Measurements from ENCODE around the gene VPS35L. TPM values are rescaled to one million over a fixed set of nuclear protein-coding genes. Genes with fewer than 3 reads are reported as not detected.

VPS35L gene
- total and polyA plus RNA-seq, 10 of the 15 experiments (the other 5 are each of a cell fraction or from before 2014, with no cell fraction given) = 14.9 to 44.1 (median 26.3) TPM

- TF ChIP-seq MLLT1 (IDR thresholded peaks at IDR 0.05) (no peak), JUNB (IDR thresholded peaks at IDR 0.05) (no peak), HDAC2 (IDR thresholded peaks at IDR 0.05) (no peak), MTA2 (IDR thresholded peaks at IDR 0.05; ENCODE audit: low read depth) (peak; percentile 39; the same call in 1 of the 2 replicates), ZNF217 (IDR thresholded peaks at IDR 0.05) (no peak)
- TF ChIP-seq, protein P1, sequence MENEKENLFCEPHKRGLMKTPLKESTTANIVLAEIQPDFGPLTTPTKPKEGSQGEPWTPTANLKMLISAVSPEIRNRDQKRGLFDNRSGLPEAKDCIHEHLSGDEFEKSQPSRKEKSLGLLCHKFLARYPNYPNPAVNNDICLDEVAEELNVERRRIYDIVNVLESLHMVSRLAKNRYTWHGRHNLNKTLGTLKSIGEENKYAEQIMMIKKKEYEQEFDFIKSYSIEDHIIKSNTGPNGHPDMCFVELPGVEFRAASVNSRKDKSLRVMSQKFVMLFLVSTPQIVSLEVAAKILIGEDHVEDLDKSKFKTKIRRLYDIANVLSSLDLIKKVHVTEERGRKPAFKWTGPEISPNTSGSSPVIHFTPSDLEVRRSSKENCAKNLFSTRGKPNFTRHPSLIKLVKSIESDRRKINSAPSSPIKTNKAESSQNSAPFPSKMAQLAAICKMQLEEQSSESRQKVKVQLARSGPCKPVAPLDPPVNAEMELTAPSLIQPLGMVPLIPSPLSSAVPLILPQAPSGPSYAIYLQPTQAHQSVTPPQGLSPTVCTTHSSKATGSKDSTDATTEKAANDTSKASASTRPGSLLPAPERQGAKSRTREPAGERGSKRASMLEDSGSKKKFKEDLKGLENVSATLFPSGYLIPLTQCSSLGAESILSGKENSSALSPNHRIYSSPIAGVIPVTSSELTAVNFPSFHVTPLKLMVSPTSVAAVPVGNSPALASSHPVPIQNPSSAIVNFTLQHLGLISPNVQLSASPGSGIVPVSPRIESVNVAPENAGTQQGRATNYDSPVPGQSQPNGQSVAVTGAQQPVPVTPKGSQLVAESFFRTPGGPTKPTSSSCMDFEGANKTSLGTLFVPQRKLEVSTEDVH (IDR thresholded peaks at IDR 0.05; ENCODE audit: low read depth, partially characterized antibody) = no peak
These were observed 30.7 kb upstream of the VPS35L start (continued) for GRCh38 chr16:19524616-19525384.

DNA sequence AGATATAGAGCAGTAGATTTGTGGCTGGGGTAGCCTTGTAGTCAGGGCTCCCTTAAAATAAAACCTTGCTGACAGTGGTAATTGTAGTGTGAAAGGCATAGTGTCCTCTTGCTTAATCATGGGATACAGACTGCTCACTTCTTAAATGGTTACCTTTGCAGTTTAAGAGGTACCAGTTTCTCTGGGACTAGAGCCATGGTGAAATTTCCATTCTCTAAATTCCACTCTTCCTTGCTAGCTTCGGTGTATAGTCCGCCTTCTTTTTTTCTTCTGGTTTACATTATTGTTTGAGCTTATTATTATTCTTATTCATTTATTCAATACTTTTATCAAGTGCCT lies 30.1 kb upstream of the VPS35L start:
- WGBS (ENCODE audit: insufficient coverage, insufficient replicate concordance, low lambda C conversion rate, missing lambda C conversion rate) = 97% methylated on average over 2 of the region's 2 CpGs
- Histone ChIP-seq H4K20me1 (ENCODE audit: control insufficient read depth, insufficient read depth) (no peaks in the 10 kb centered on the region), H3K4me2 (ENCODE audit: control insufficient read depth, insufficient read depth) (peak overlapping the region; percentile 84), H3K27me3 (replicated peaks in 1 of 2; ENCODE audit: control insufficient read depth in 2 of 2, insufficient read depth in 2 of 2, low read length in 1 of 2) (no peaks in the 10 kb centered on the region), H3K4me3 (peak overlapping the region; percentile 69), H2AFZ (ENCODE audit: control insufficient read depth, low read depth, low read length) (peak overlapping the region; percentile 38), H3K27ac (ENCODE audit: control insufficient read depth, insufficient read depth) (peak overlapping the region; percentile 72), H3K36me3 (ENCODE audit: control insufficient read depth in 2 of 2, insufficient read depth in 2 of 2, low read length in 1 of 2) (no peaks in the 10 kb centered on the region; a peak in 2 of 4 replicates), H3K9ac (ENCODE audit: control insufficient read depth, insufficient read depth, low read length) (peak overlapping the region; percentile 57), H3K79me2 (ENCODE audit: control insufficient read depth, insufficient read depth, low read length) (peaks cover 52% of the 10 kb centered on the region), H3K9me3 (replicated peaks; ENCODE audit: control insufficient read depth, insufficient read depth, low read length) (no peaks in the 10 kb centered on the region), H3K4me1 (ENCODE audit: control insufficient read depth, insufficient read depth, low read length) (peaks cover 7% of the 10 kb centered on the region)
- RAD21 ChIA-PET (ENCODE audit: unreplicated experiment) = interaction anchor here (1.5 to 2.5 kb wide), 3 partner anchors 9 to 30 kb away, joined by 3 to 24 read pairs (median 4); partner anchors contain the start of gene VPS35L
- in situ Hi-C loops (cut with MboI) (loop anchor here (10.0 kb wide), 1 partner anchor 731 kb away; the partner anchor contains the start of gene RPS15A), intact Hi-C loops (cut with micrococcal nuclease; ENCODE audit: unreplicated experiment) (loop anchor here (2.0 kb wide), 1 partner anchor 29 kb away; the partner anchor contains the start of gene VPS35L)
- POLR2A ChIA-PET = interaction anchor here (2.6 kb wide), 1 partner anchor 30 kb away, joined by 23 read pairs; the partner anchor contains the start of gene VPS35L
- CTCF ChIA-PET = interaction anchor here (0.9 to 5.2 kb wide), 4 partner anchors 15 to 30 kb away, joined by 3 to 56 read pairs (median 12); partner anchors contain the start of gene VPS35L
- SMC1A ChIA-PET (ENCODE audit: uncharacterized antibody, unreplicated experiment) = interaction anchor here (0.6 to 4.5 kb wide), 6 partner anchors 11 to 543 kb away, joined by 3 to 19 read pairs (median 3); partner anchors contain the start of gene VPS35L
- ATAC-seq (no peak), DNase-seq (ENCODE audit: low read depth, low spot score) (no peak), FAIRE-seq (no peak)
- no TSS peak for BruUV-seq (replicated peaks)
- TF ChIP-seq MLLT1 (IDR thresholded peaks at IDR 0.05) = peak; percentile 55; the same call in 1 of the 2 replicates
- no peak for TF ChIP-seq ZZZ3 (IDR thresholded peaks at IDR 0.05; ENCODE audit: control insufficient read depth, insufficient read length, low read depth)
- 0 out of 2 replicates have a peak, but pooled peaks have one; percentile 4 for TF ChIP-seq MXI1 (IDR thresholded peaks at IDR 0.05; ENCODE audit: low read depth, low read length)
- TF ChIP-seq IKZF2 (IDR thresholded peaks at IDR 0.05) = 0 out of 4 replicates have a peak, but pooled peaks of 1 of the 2 experiments have one; percentile 37
- TF ChIP-seq ATF2 (IDR thresholded peaks at IDR 0.05; ENCODE audit: low read length) = no peak
- no peak for TF ChIP-seq KLF5 (IDR thresholded peaks at IDR 0.05; ENCODE audit: partially characterized antibody)
